HG03139 (cell line): ENCODE results near the gene CX3CR1.
"Not testable (repeated sequence)": the region's sequence is repeated elsewhere in the genome, so short reads cannot be mapped to it uniquely, and the experiment has no call there.

Experiments
- ATAC-seq: cut with Tn5 transposase; IDR thresholded peaks from one replicate; pipeline ENCODE4 v1.9.1; 2021; ENCODE audit not compliant: unreplicated experiment

The CX3CR1 gene

GRCh38 chr3:39279745-39280517 lies at the start of gene CX3CR1:
TSS of gene CX3CR1 (minus strand) at chr3:39280036. CDS start at chr3:39266509, 13,527 bp downstream.
- no peak for ATAC-seq

- ATAC-seq = no peak
These were observed 49.7 kb upstream of the CX3CR1 start, which contains the start of gene CCR8 for GRCh38 chr3:39329493-39329892. TSS of gene CCR8 (plus strand) at chr3:39329709. CDS start at chr3:39332332, 2,623 bp downstream.

- ATAC-seq = peak; percentile 39
These were observed 48.0 kb upstream of the CX3CR1 start for GRCh38 chr3:39327746-39328349.

- peak; percentile 2 for ATAC-seq
These were observed 47.4 kb upstream of the CX3CR1 start for GRCh38 chr3:39327053-39327745.

GRCh38 chr3:39325236-39325635 lies 45.4 kb upstream of the CX3CR1 start:
- no peak for ATAC-seq

GRCh38 chr3:39323494-39323893 lies 43.7 kb upstream of the CX3CR1 start:
- no peak for ATAC-seq

GRCh38 chr3:39322936-39323335 lies 43.1 kb upstream of the CX3CR1 start:
- ATAC-seq = no peak

GRCh38 chr3:39322209-39322715 lies 42.4 kb upstream of the CX3CR1 start:
- ATAC-seq = not testable (repeated sequence)

GRCh38 chr3:39321574-39321983 lies 41.7 kb upstream of the CX3CR1 start:
- not testable (repeated sequence) for ATAC-seq

GRCh38 chr3:39319249-39319648 lies 39.4 kb upstream of the CX3CR1 start:
- ATAC-seq = no peak

GRCh38 chr3:39318301-39318700 lies 38.5 kb upstream of the CX3CR1 start:
- no peak for ATAC-seq

- ATAC-seq = no peak
These were observed 37.8 kb upstream of the CX3CR1 start for GRCh38 chr3:39317571-39318169.

- no peak for ATAC-seq
These were observed 35.6 kb upstream of the CX3CR1 start for GRCh38 chr3:39315420-39315819.

GRCh38 chr3:39313289-39313688 lies 33.5 kb upstream of the CX3CR1 start:
- ATAC-seq = no peak

GRCh38 chr3:39302178-39302577 lies 22.3 kb upstream of the CX3CR1 start:
- ATAC-seq = no peak

GRCh38 chr3:39299279-39299678 lies 19.4 kb upstream of the CX3CR1 start:
- ATAC-seq = no peak

- ATAC-seq = no peak
These were observed 16.6 kb upstream of the CX3CR1 start for GRCh38 chr3:39296197-39297077.

- ATAC-seq = peak; percentile 71
These were observed 15.4 kb upstream of the CX3CR1 start for GRCh38 chr3:39295184-39295775.

- no peak for ATAC-seq
These were observed 14.8 kb upstream of the CX3CR1 start for GRCh38 chr3:39294446-39295183.
